A549 (cell line): ENCODE results near the gene AUTS2. TPM values are rescaled to one million over a fixed set of nuclear protein-coding genes. Genes with fewer than 3 reads are reported as not detected.

Experiments used
- ATAC-seq, 2 experiments: fragments of 200-7000 bp in 1 of 2; fragments of >200 bp in 1 of 2; cut with Nextera tagmentation in 1 of 2; cut with Tn5 transposase in 1 of 2; 3 replicates each; pipeline versions ENCODE4 v1.8.0 to v1.9.1; 2018 to 2020; ENCODE audit warnings: mild to moderate bottlenecking in 1 of 2, moderate library complexity in 1 of 2
- CTCF ChIA-PET: fragments of 300-600 bp; sonication (Branson Sonifier 250); formaldehyde crosslinking; extraction: SDS; loops from one replicate; lab custom pipeline; 2021; ENCODE audit warnings: antibody characterized with exemption, inconsistent platforms; lab: Yijun Ruan, JAX
- POLR2A ChIA-PET: fragments of 350-600 bp; formaldehyde crosslinking; extraction: SDS; loops from one replicate; lab custom pipeline; 2021; ENCODE audit warnings: antibody characterized with exemption, inconsistent platforms; lab: Yijun Ruan, JAX
- DNase-seq, 2 experiments: peaks; one replicate each; pipeline versions ENCODE4 v3.0.0 to v3.0.0-alpha.2; 2011 to 2016; ENCODE audit warnings: low read depth in 1 of 2, low spot score in 1 of 2
- FAIRE-seq: peaks from 2 replicates; lab custom pipeline; 2011; peaks lifted over from hg19 to GRCh38; lab: Jason Lieb, UNC
- H3K27ac ChIP-seq, 2 experiments: fragments of >200 bp; sonication (Bioruptor Twin); formaldehyde crosslinking; 3 replicates each; pipeline ENCODE4 v1.5.1; 2016 to 2017
- H3K4me1 ChIP-seq: fragments of >200 bp; sonication (Bioruptor Twin); formaldehyde crosslinking; 3 replicates; pipeline ENCODE4 v1.6.1; 2016
- H3K4me2 ChIP-seq: fragments of >200 bp; sonication (Bioruptor Twin); formaldehyde crosslinking; 3 replicates; pipeline ENCODE4 v1.6.1; 2016
- H3K4me3 ChIP-seq: fragments of >200 bp; sonication (Bioruptor Twin); formaldehyde crosslinking; 3 replicates; pipeline ENCODE4 v1.5.1; 2016
- H3K9me3 ChIP-seq: fragments of >200 bp; sonication (Bioruptor Twin); formaldehyde crosslinking; 3 replicates; pipeline ENCODE4 v1.6.1; 2016
- ATOH8 ChIP-seq: fragments of 250-450 bp; sonication (Bioruptor Pico); IDR thresholded peaks from 2 replicates; pipeline ENCODE4 v1.5.0; 2020; ENCODE audit warnings: low read depth, mild to moderate bottlenecking, moderate library complexity
- BHLHE40 ChIP-seq: IDR thresholded peaks from 2 replicates; pipeline ENCODE4 v1.6.1; 2012; ENCODE audit warnings: low read depth, low read length, inconsistent platforms
- EHMT2 ChIP-seq: fragments of 200-600 bp; sonication (generic); IDR thresholded peaks from 2 replicates; pipeline ENCODE4 v1.6.1; 2016; ENCODE audit warnings: antibody characterized with exemption, low read depth, mild to moderate bottlenecking, moderate library complexity
- HES2 ChIP-seq: fragments of >200 bp; sonication (Bioruptor Twin); formaldehyde crosslinking; IDR thresholded peaks from 2 replicates; pipeline ENCODE4 v1.6.1; 2016
- HMGXB4 ChIP-seq: fragments of 250-450 bp; sonication (Bioruptor Pico); IDR thresholded peaks from 2 replicates; pipeline ENCODE4 v1.5.0; 2021; ENCODE audit warnings: mild to moderate bottlenecking, moderate library complexity, borderline replicate concordance
- MAFK ChIP-seq: fragments of 450-650 bp; IDR thresholded peaks from 2 replicates; pipeline ENCODE4 v1.6.1; 2014; ENCODE audit not compliant: partially characterized antibody
- NPAS2 ChIP-seq: fragments of 250-450 bp; sonication (Bioruptor Pico); IDR thresholded peaks from 2 replicates; pipeline ENCODE4 v1.8.0; 2022; ENCODE audit warnings: mild to moderate bottlenecking, moderate library complexity, borderline replicate concordance
- PBX3 ChIP-seq: IDR thresholded peaks from 2 replicates; pipeline ENCODE4 v1.6.1; 2012
- POLR2A ChIP-seq: IDR thresholded peaks from 2 replicates; pipeline ENCODE4 v1.6.1; 2012; ENCODE audit warnings: mild to moderate bottlenecking, low read length
- POLR2AphosphoS2 ChIP-seq: conservative IDR thresholded peaks from 2 replicates; pipeline ENCODE4 v1.6.1; 2012; ENCODE audit warnings: low read length, improper control_type of control experiment, inconsistent platforms
- RAD21 ChIP-seq, 2 experiments: fragments of >200 bp in 1 of 2; sonication (Bioruptor Twin) in 1 of 2; formaldehyde crosslinking in 1 of 2; IDR thresholded peaks in 1 of 2; conservative IDR thresholded peaks in 1 of 2; 2 replicates in 1 of 2; 3 replicates in 1 of 2; pipeline ENCODE4 v1.6.1; 2012 to 2018; ENCODE audit warnings: inconsistent platforms in 1 of 2
- RARB ChIP-seq: fragments of 250-450 bp; sonication (Bioruptor Pico); IDR thresholded peaks from 2 replicates; pipeline ENCODE4 v1.8.0; 2021; ENCODE audit warnings: mild to moderate bottlenecking, moderate library complexity
- RCOR1 ChIP-seq: fragments of 150-350 bp; IDR thresholded peaks from 2 replicates; pipeline ENCODE4 v1.6.1; 2014; ENCODE audit warnings: antibody characterized with exemption, low read length, low read depth
- REST ChIP-seq: fragments of 200-600 bp; sonication (generic); IDR thresholded peaks from 2 replicates; pipeline ENCODE4 v1.6.1; 2016; ENCODE audit warnings: antibody characterized with exemption, mild to moderate bottlenecking, moderate library complexity
- RNF2 ChIP-seq: fragments of 200-600 bp; sonication (generic); IDR thresholded peaks from 2 replicates; pipeline ENCODE4 v1.6.1; 2016; ENCODE audit warnings: low read depth, mild to moderate bottlenecking, antibody characterized with exemption, moderate library complexity, borderline replicate concordance
- TP53 ChIP-seq: fragments of 250-450 bp; sonication (Bioruptor Pico); IDR thresholded peaks from 2 replicates; pipeline ENCODE4 v1.5.0; 2021; ENCODE audit warnings: mild to moderate bottlenecking, moderate library complexity
- USF2 ChIP-seq: fragments of 450-650 bp; IDR thresholded peaks from 2 replicates; pipeline ENCODE4 v1.6.1; 2014; ENCODE audit warnings: antibody characterized with exemption
- ZFP36 ChIP-seq: fragments of 450-650 bp; IDR thresholded peaks from 2 replicates; pipeline ENCODE4 v1.6.1; 2014; ENCODE audit warnings: borderline replicate concordance; ENCODE audit not compliant: partially characterized antibody
- ZSCAN20 ChIP-seq: fragments of 250-450 bp; sonication (Bioruptor Pico); IDR thresholded peaks from 2 replicates; pipeline ENCODE4 v1.8.0; 2022; ENCODE audit warnings: mild to moderate bottlenecking, moderate library complexity
- WGBS: methylation state at CpG from one replicate; pipeline ENCODE4 v1.1.6; 2017; ENCODE audit errors: missing lambda C conversion rate; 5-methylcytosine and 5-hydroxymethylcytosine counted together
- polyA plus RNA-seq, 4 experiments: library from polyadenylated mRNA; depleted of rRNA in 3 of 4; stranded (reverse); fragments of >200 nt; fragmentation: RNase III in 1 of 4; extraction: RNeasy Plus Mini Kit Qiagen cat#74134 plus additional on column Dnase treatment in 1 of 4; gene quantifications; 2 replicates in 3 of 4; 3 replicates in 1 of 4; pipeline ENCODE4 v1.2.3, GENCODE V29; 2011 to 2017

The AUTS2 gene
- polyA plus RNA-seq, 2 of the 4 experiments (the other 2 are of a cell fraction) = 1.6 to 3.6 TPM

- ChIA-PET POLR2A (no interaction called here), CTCF (interaction anchor here (0.6 kb wide), 1 partner anchor 742 kb away, joined by 3 read pairs; no protein-coding TSS in a partner anchor)
- Histone ChIP-seq H3K4me2 (no peak overlapping the region), H3K4me1 (peaks cover 31% of the 10 kb centered on the region), H3K4me3 (no peak overlapping the region), H3K27ac (no peak overlapping the region), H3K9me3 (no peaks in the 10 kb centered on the region)
- TF ChIP-seq ATOH8 (no peak), NPAS2 (CRISPR knock-in tag) (no peak), TP53 (CRISPR knock-in tag) (no peak), USF2 (no peak), RAD21 (conservative IDR thresholded peaks at IDR 0.05 in 1 of 2, IDR thresholded peaks at IDR 0.05 in 1 of 2) (no peak), HMGXB4 (no peak), RARB (CRISPR knock-in tag) (no peak), EHMT2 (no peak), ZSCAN20 (CRISPR knock-in tag) (no peak)
- no peak for DNase-seq
- 72% methylated on average over 3 of the region's 3 CpGs for WGBS
- FAIRE-seq = no peak
- no peak for ATAC-seq
These were observed 275.2 kb downstream of the AUTS2 start for GRCh38 chr7:69873512-69873911.

- TF ChIP-seq HES2 (no peak), MAFK (no peak), POLR2AphosphoS2 (no peak), PBX3 (no peak), RCOR1 (no peak), BHLHE40 (no peak), RAD21 (conservative IDR thresholded peaks at IDR 0.05 in 1 of 2, IDR thresholded peaks at IDR 0.05 in 1 of 2) (no peak), RNF2 (no peak), TP53 (CRISPR knock-in tag) (no peak), POLR2A (no peak), ZFP36 (no peak), REST (no peak)
- Histone ChIP-seq H3K4me3 (no peak overlapping the region), H3K9me3 (no peaks in the 10 kb centered on the region), H3K27ac (no peak overlapping the region), H3K4me1 (peaks cover 7% of the 10 kb centered on the region; the same call in 1 of the 3 replicates), H3K4me2 (no peak overlapping the region)
- DNase-seq (no peak), FAIRE-seq (no peak), ATAC-seq (no peak)
- ChIA-PET CTCF (no interaction called here), POLR2A (no interaction called here)
- WGBS = 22% methylated on average over 3 of the region's 3 CpGs
These were observed 279.7 kb downstream of the AUTS2 start for GRCh38 chr7:69878015-69878414.
